ENCODE measurements around the gene PLAA.

- TF ChIP-seq CTCF (tag by site-specific recombination; IDR thresholded peaks at IDR 0.05) (no peak), HOXA7 (CRISPR knock-in tag; IDR thresholded peaks at IDR 0.05; ENCODE audit: borderline replicate concordance) (no peak), GLIS2 (tag by site-specific recombination; IDR thresholded peaks at IDR 0.05) (no peak)
These were observed 48.8 kb upstream of the PLAA start for GRCh38 chr9:26995810-26996209.
